Measurements from ENCODE around the gene ARSB.

The ARSB gene

GRCh38 chr5:78730300-78731094 is 254.6 kb downstream of the ARSB start:
- TF ChIP-seq, protein P1, sequence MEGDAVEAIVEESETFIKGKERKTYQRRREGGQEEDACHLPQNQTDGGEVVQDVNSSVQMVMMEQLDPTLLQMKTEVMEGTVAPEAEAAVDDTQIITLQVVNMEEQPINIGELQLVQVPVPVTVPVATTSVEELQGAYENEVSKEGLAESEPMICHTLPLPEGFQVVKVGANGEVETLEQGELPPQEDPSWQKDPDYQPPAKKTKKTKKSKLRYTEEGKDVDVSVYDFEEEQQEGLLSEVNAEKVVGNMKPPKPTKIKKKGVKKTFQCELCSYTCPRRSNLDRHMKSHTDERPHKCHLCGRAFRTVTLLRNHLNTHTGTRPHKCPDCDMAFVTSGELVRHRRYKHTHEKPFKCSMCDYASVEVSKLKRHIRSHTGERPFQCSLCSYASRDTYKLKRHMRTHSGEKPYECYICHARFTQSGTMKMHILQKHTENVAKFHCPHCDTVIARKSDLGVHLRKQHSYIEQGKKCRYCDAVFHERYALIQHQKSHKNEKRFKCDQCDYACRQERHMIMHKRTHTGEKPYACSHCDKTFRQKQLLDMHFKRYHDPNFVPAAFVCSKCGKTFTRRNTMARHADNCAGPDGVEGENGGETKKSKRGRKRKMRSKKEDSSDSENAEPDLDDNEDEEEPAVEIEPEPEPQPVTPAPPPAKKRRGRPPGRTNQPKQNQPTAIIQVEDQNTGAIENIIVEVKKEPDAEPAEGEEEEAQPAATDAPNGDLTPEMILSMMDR (IDR thresholded peaks at IDR 0.05; ENCODE audit: low read depth, low read length) = no peak
- no peak overlapping the region for H3K4me3 ChIP-seq (ENCODE audit: low read depth, low read length)

DNA sequence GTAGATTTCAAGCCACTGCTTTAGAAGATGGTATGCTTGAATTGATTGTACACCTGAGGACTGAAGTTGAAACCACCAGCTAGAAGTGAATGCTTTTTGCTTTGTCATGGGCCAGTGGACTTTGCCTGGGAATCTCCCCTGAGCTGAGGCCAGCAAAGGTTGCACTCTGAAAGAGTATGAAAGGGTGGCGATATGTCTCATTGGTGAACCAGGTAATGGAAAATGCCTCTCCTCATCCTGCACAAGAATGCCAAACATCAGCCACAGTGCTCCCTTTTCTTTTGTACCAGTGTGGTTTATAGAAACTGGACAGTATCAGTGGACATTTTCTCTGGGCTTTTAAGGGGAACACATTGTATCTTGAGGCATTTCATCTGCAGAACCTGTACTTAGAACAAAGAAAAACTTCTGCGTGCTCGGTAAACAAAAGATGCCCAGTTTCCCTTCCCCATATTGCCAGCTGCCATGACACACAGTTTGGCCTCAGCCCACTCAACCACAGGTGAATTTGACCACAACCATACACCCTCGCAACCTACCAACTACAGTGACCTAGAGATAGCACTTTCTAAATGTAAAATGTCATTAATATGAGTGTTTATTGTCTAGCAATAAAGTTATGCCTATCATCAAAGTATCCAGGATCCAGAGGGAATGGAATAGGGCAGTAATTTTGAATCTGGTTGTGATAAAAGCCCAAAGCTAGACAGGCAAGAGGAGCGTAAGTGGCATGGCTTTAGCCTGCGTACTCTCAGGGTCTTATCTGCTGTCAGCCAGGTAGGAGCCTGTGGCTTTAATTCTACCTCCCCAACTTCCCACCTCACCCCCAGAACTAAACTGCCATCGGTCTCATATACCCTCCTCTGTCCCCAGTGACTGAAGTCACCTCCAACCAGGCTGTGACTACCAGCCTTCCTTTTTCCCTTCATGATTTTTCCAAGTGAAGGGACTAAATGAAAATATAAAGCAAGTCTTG is 257.0 kb downstream of the ARSB start:
- no peak overlapping the region for H3K4me3 ChIP-seq (ENCODE audit: low read depth, low read length)
- TF ChIP-seq, protein P1 (IDR thresholded peaks at IDR 0.05; ENCODE audit: low read depth, low read length) = no peak

Measured in WI38 (cell line).